GM18868 (cell line): Measurements from ENCODE around the gene SCN10A.

Experiments
- ATAC-seq: cut with Tn5 transposase; IDR thresholded peaks from one replicate; pipeline ENCODE4 v1.9.1; 2021; ENCODE audit warnings: mild to moderate bottlenecking, moderate library complexity; ENCODE audit not compliant: unreplicated experiment

SCN10A gene

GRCh38 chr3:38782148-38782547, 33.9 kb downstream of the SCN10A start:
- no peak for ATAC-seq

- ATAC-seq: no peak
Observed at GRCh38 chr3:38773528-38773927, 42.5 kb downstream of the SCN10A start.

- ATAC-seq: no peak
Observed at GRCh38 chr3:38763569-38763968, 52.4 kb downstream of the SCN10A start.

GRCh38 chr3:38758557-38758956, 57.5 kb downstream of the SCN10A start:
- ATAC-seq: no peak

- no peak for ATAC-seq
Observed at GRCh38 chr3:38757721-38758120, 58.3 kb downstream of the SCN10A start.

- ATAC-seq: no peak
Observed at GRCh38 chr3:38756892-38757291, 59.1 kb downstream of the SCN10A start.

GRCh38 chr3:38755130-38755529, 60.9 kb downstream of the SCN10A start:
- ATAC-seq: no peak

- no peak for ATAC-seq
Observed at GRCh38 chr3:38746641-38747040, 69.4 kb downstream of the SCN10A start.

GRCh38 chr3:38743043-38743442, 73.0 kb downstream of the SCN10A start:
- ATAC-seq: no peak

GRCh38 chr3:38742550-38742949, 73.5 kb downstream of the SCN10A start:
- ATAC-seq: no peak

GRCh38 chr3:38740537-38740936, 75.5 kb downstream of the SCN10A start:
- no peak for ATAC-seq

- no peak for ATAC-seq
Observed at GRCh38 chr3:38739931-38740330, 76.1 kb downstream of the SCN10A start.

GRCh38 chr3:38739396-38739689, 76.7 kb downstream of the SCN10A start:
- no peak for ATAC-seq

GRCh38 chr3:38738630-38739395, 77.2 kb downstream of the SCN10A start:
- ATAC-seq: peak; percentile 55

GRCh38 chr3:38731522-38731921, 84.5 kb downstream of the SCN10A start:
- ATAC-seq: no peak

- ATAC-seq: no peak
Observed at GRCh38 chr3:38730281-38730680, 85.7 kb downstream of the SCN10A start.

- ATAC-seq: no peak
Observed at GRCh38 chr3:38728008-38728407, 88.0 kb downstream of the SCN10A start.

- no peak for ATAC-seq
Observed at GRCh38 chr3:38726751-38727150, 89.3 kb downstream of the SCN10A start.

- ATAC-seq: no peak
Observed at GRCh38 chr3:38725726-38726419, 90.1 kb downstream of the SCN10A start.

- no peak for ATAC-seq
Observed at GRCh38 chr3:38724392-38724736, 91.7 kb downstream of the SCN10A start.

- no peak for ATAC-seq
Observed at GRCh38 chr3:38723569-38724391, 92.2 kb downstream of the SCN10A start.
